ENCODE data around the gene LUC7L3. TPM values are rescaled to one million over a fixed set of nuclear protein-coding genes. Genes with fewer than 3 reads are reported as not detected.
"Not testable (repeated sequence)": the region's sequence is repeated elsewhere in the genome, so short reads cannot be mapped to it uniquely, and the experiment has no call there.

Gene LUC7L3
- polyA plus RNA-seq, 3 donors = 14.6 to 49.8 (median 17.1) TPM

GRCh38 chr17:50707289-50708049 lies 11.9 kb upstream of the LUC7L3 start, which contains the start of gene ANKRD40:
ANKRD40 (minus strand) TSS chr17:50707914; CDS start chr17:50707654, 260 bp downstream.
- peak; percentile 90 to 94 (median 90) for DNase-seq
- Histone ChIP-seq H3K36me3 (replicated peaks in 1 of 2; ENCODE audit: control insufficient read depth in 1 of 2, insufficient read depth in 2 of 2, low read length in 2 of 2) (peaks cover 0 to 24% of the 10 kb centered on the region in 2 donors), H4K20me1 (ENCODE audit: insufficient read depth, low read length) (peaks cover 15% of the 10 kb centered on the region), H3K79me2 (ENCODE audit: insufficient read depth, low read length) (peaks cover 52% of the 10 kb centered on the region), H3K9ac (ENCODE audit: insufficient read depth, low read length, poor library complexity, severe bottlenecking) (peak within 1 kb of the TSS; percentile 85), H3K27me3 (ENCODE audit: control insufficient read depth in 2 of 2, insufficient read depth in 2 of 2, low read length in 2 of 2) (no peaks in the 10 kb centered on the region), H3K4me2 (replicated peaks; ENCODE audit: extremely low read depth, low read length, poor library complexity, severe bottlenecking) (peak within 1 kb of the TSS; percentile 93), H3K4me1 (ENCODE audit: control insufficient read depth in 1 of 2, insufficient read depth in 2 of 2, low read length in 2 of 2) (peaks cover 29 to 40% of the 10 kb centered on the region in 2 donors), H3K9me3 (replicated peaks in 1 of 2; ENCODE audit: control insufficient read depth in 1 of 2, insufficient read depth in 1 of 2, low read length in 2 of 2) (no peaks in the 10 kb centered on the region), H3K4me3 (replicated peaks in 1 of 3; ENCODE audit: low read depth in 2 of 3, low read length in 3 of 3) (peak within 1 kb of the TSS; percentile 59 to 85 (median 70)), H3K27ac (ENCODE audit: low read depth in 1 of 2, low read length in 2 of 2) (peak within 1 kb of the TSS; percentile 82 to 96), H2AFZ (ENCODE audit: insufficient read depth, low read depth, low read length, poor library complexity, severe bottlenecking) (peak within 1 kb of the TSS; percentile 91)
- intact Hi-C loops (cut with micrococcal nuclease) = loop anchor here (1.0 to 10.0 kb wide), 6 partner anchors 12 to 163 kb away; partner anchors contain the start of genes SPATA20 (in 2 of the 2), LUC7L3 (in 1 of the 2) and TOB1 (in 1 of the 2)
- Mint-ChIP-seq H3K4me1 (peaks cover 38% of the 10 kb centered on the region), H3K27ac (peak within 1 kb of the TSS; percentile 96 to 98 (median 98)), H3K4me3 (peak within 1 kb of the TSS; percentile 96 to 97), H3K9me3 (no peaks in the 10 kb centered on the region), H3K27me3 (ENCODE audit: low read depth in 3 of 3) (no peaks in the 10 kb centered on the region), H3K36me3 (peaks cover 12 to 23% of the 10 kb centered on the region in 2 donors)
- WGBS (ENCODE audit: insufficient coverage) = under 1% methylated on average over 66 of the region's 74 CpGs
- TF ChIP-seq CTCF (IDR thresholded peaks at IDR 0.05) = no peak

- Mint-ChIP-seq H3K9me3 (no peaks in the 10 kb centered on the region), H3K36me3 (peaks cover 10 to 16% of the 10 kb centered on the region in 2 donors), H3K4me3 (peak overlapping the region; percentile 76 to 91), H3K27me3 (ENCODE audit: low read depth in 3 of 3) (no peaks in the 10 kb centered on the region), H3K4me1 (peaks cover 36% of the 10 kb centered on the region), H3K27ac (peak overlapping the region; percentile 90 to 98 (median 96))
- Histone ChIP-seq H3K36me3 (replicated peaks in 1 of 2; ENCODE audit: control insufficient read depth in 1 of 2, insufficient read depth in 2 of 2, low read length in 2 of 2) (peaks cover 0 to 16% of the 10 kb centered on the region in 2 donors), H3K27me3 (ENCODE audit: control insufficient read depth in 2 of 2, insufficient read depth in 2 of 2, low read length in 2 of 2) (no peaks in the 10 kb centered on the region), H4K20me1 (ENCODE audit: insufficient read depth, low read length) (peaks cover 6% of the 10 kb centered on the region), H3K4me2 (replicated peaks; ENCODE audit: extremely low read depth, low read length, poor library complexity, severe bottlenecking) (peak overlapping the region; percentile 93), H3K9ac (ENCODE audit: insufficient read depth, low read length, poor library complexity, severe bottlenecking) (peak overlapping the region; percentile 85), H3K79me2 (ENCODE audit: insufficient read depth, low read length) (peaks cover 44% of the 10 kb centered on the region), H2AFZ (ENCODE audit: insufficient read depth, low read depth, low read length, poor library complexity, severe bottlenecking) (peak overlapping the region; percentile 91), H3K4me1 (ENCODE audit: control insufficient read depth in 1 of 2, insufficient read depth in 2 of 2, low read length in 2 of 2) (peaks cover 29 to 40% of the 10 kb centered on the region in 2 donors), H3K4me3 (replicated peaks in 1 of 3; ENCODE audit: low read depth in 2 of 3, low read length in 3 of 3) (peak overlapping the region; percentile 48 to 85 (median 70)), H3K9me3 (replicated peaks in 1 of 2; ENCODE audit: control insufficient read depth in 1 of 2, insufficient read depth in 1 of 2, low read length in 2 of 2) (no peaks in the 10 kb centered on the region), H3K27ac (ENCODE audit: low read depth in 1 of 2, low read length in 2 of 2) (peak overlapping the region; percentile 69 to 96)
- intact Hi-C loops (cut with micrococcal nuclease) = loop anchor here (5.0 to 10.0 kb wide), 4 partner anchors 84 to 164 kb away; partner anchors contain the start of genes SPATA20 (in 2 of the 2) and TOB1 (in 1 of the 2)
- 0% methylated on average over 2 of the region's 6 CpGs for WGBS (ENCODE audit: insufficient coverage)
- DNase-seq = peak in 2 of 3 donors; percentile 16 to 21
- no peak for TF ChIP-seq CTCF (IDR thresholded peaks at IDR 0.05)
Observed at GRCh38 chr17:50708050-50709000, 11.1 kb upstream of the LUC7L3 start.

- peak overlapping the region; percentile 69 to 96 for H3K27ac ChIP-seq (ENCODE audit: low read depth in 1 of 2, low read length in 2 of 2)
- not testable (repeated sequence) for H3K9me3 Mint-ChIP-seq; H3K36me3 ChIP-seq (replicated peaks in 1 of 2; ENCODE audit: control insufficient read depth in 1 of 2, insufficient read depth in 2 of 2, low read length in 2 of 2); H3K27me3 Mint-ChIP-seq (ENCODE audit: low read depth in 3 of 3); H3K9me3 ChIP-seq (replicated peaks in 1 of 2; ENCODE audit: control insufficient read depth in 1 of 2, insufficient read depth in 1 of 2, low read length in 2 of 2); H4K20me1 ChIP-seq (ENCODE audit: insufficient read depth, low read length); H3K36me3 Mint-ChIP-seq; H3K27me3 ChIP-seq (ENCODE audit: control insufficient read depth in 2 of 2, insufficient read depth in 2 of 2, low read length in 2 of 2); DNase-seq
- peak overlapping the region; percentile 90 to 98 (median 96) for H3K27ac Mint-ChIP-seq
- H3K4me3 Mint-ChIP-seq = peak overlapping the region in 1 of 2 donors; percentile 91
- H3K4me1 ChIP-seq (ENCODE audit: control insufficient read depth in 1 of 2, insufficient read depth in 2 of 2, low read length in 2 of 2) = peaks cover 29 to 40% of the 10 kb centered on the region in 2 donors
- peak overlapping the region; percentile 85 for H3K9ac ChIP-seq (ENCODE audit: insufficient read depth, low read length, poor library complexity, severe bottlenecking)
- peaks cover 29% of the 10 kb centered on the region for H3K4me1 Mint-ChIP-seq
- peaks cover 36% of the 10 kb centered on the region for H3K79me2 ChIP-seq (ENCODE audit: insufficient read depth, low read length)
- 90% methylated on average over 4 of the region's 4 CpGs for WGBS (ENCODE audit: insufficient coverage)
- H3K4me3 ChIP-seq (replicated peaks in 1 of 3; ENCODE audit: low read depth in 2 of 3, low read length in 3 of 3) = peak overlapping the region in 1 of 3 experiments; percentile 85
- H3K4me2 ChIP-seq (replicated peaks; ENCODE audit: extremely low read depth, low read length, poor library complexity, severe bottlenecking) = peak overlapping the region; percentile 93
- H2AFZ ChIP-seq (ENCODE audit: insufficient read depth, low read depth, low read length, poor library complexity, severe bottlenecking) = peak overlapping the region; percentile 91
- intact Hi-C loops (cut with micrococcal nuclease) = loop anchor here (5.0 to 10.0 kb wide), 4 partner anchors 84 to 164 kb away; partner anchors contain the start of genes SPATA20 (in 2 of the 2) and TOB1 (in 1 of the 2)
Observed at GRCh38 chr17:50709053-50709452, 10.3 kb upstream of the LUC7L3 start.

Data from CD14-positive monocyte (primary cell).